Measurements from ENCODE around the gene STX16. TPM values are rescaled to one million over a fixed set of nuclear protein-coding genes. Genes with fewer than 3 reads are reported as not detected.

STX16 gene
- total RNA-seq, 1 experiment from 2014 or later: 43.7 TPM

GRCh38 chr20:58661598-58662473 lies 10.8 kb downstream of the STX16 start:
- in situ Hi-C loops (cut with HindIII; ENCODE audit: low pct_unique_long_range_greater_than_20kb, low sequenced_read_pairs): no loop called here

GRCh38 chr20:58664331-58664730 lies 13.2 kb downstream of the STX16 start:
- DNase-seq (ENCODE audit: low read depth): no peak
- in situ Hi-C loops (cut with HindIII; ENCODE audit: low pct_unique_long_range_greater_than_20kb, low sequenced_read_pairs): no loop called here

More at GRCh38 chr20:58661598-58662473, 10.8 kb downstream of the STX16 start:
- DNase-seq (ENCODE audit: low read depth): no peak

- in situ Hi-C loops (cut with HindIII; ENCODE audit: low pct_unique_long_range_greater_than_20kb, low sequenced_read_pairs): no loop called here
- no peak for DNase-seq (ENCODE audit: low read depth)
Measured at GRCh38 chr20:58664883-58665282, 13.8 kb downstream of the STX16 start.

GRCh38 chr20:58665606-58666005 lies 14.5 kb downstream of the STX16 start:
- peak; percentile 84 for DNase-seq (ENCODE audit: low read depth)
- in situ Hi-C loops (cut with HindIII; ENCODE audit: low pct_unique_long_range_greater_than_20kb, low sequenced_read_pairs): no loop called here

- DNase-seq (ENCODE audit: low read depth): peak; percentile 67
- in situ Hi-C loops (cut with HindIII; ENCODE audit: low pct_unique_long_range_greater_than_20kb, low sequenced_read_pairs): no loop called here
Measured at GRCh38 chr20:58666702-58667101, 15.6 kb downstream of the STX16 start.

GRCh38 chr20:58667975-58668374 lies 16.9 kb downstream of the STX16 start:
- no peak for DNase-seq (ENCODE audit: low read depth)
- in situ Hi-C loops (cut with HindIII; ENCODE audit: low pct_unique_long_range_greater_than_20kb, low sequenced_read_pairs): no loop called here

GRCh38 chr20:58668901-58669286 lies 17.8 kb downstream of the STX16 start:
- in situ Hi-C loops (cut with HindIII; ENCODE audit: low pct_unique_long_range_greater_than_20kb, low sequenced_read_pairs): no loop called here
- no peak for DNase-seq (ENCODE audit: low read depth)

GRCh38 chr20:58669287-58670006 lies 18.4 kb downstream of the STX16 start:
- in situ Hi-C loops (cut with HindIII; ENCODE audit: low pct_unique_long_range_greater_than_20kb, low sequenced_read_pairs): no loop called here

GRCh38 chr20:58670102-58670501 lies 19.0 kb downstream of the STX16 start:
- in situ Hi-C loops (cut with HindIII; ENCODE audit: low pct_unique_long_range_greater_than_20kb, low sequenced_read_pairs): no loop called here
- no peak for DNase-seq (ENCODE audit: low read depth)

More at GRCh38 chr20:58669287-58670006, 18.4 kb downstream of the STX16 start:
- DNase-seq (ENCODE audit: low read depth): no peak

GRCh38 chr20:58670659-58671058 lies 19.6 kb downstream of the STX16 start:
- no peak for DNase-seq (ENCODE audit: low read depth)
- in situ Hi-C loops (cut with HindIII; ENCODE audit: low pct_unique_long_range_greater_than_20kb, low sequenced_read_pairs): no loop called here

- in situ Hi-C loops (cut with HindIII; ENCODE audit: low pct_unique_long_range_greater_than_20kb, low sequenced_read_pairs): no loop called here
- no peak for DNase-seq (ENCODE audit: low read depth)
Measured at GRCh38 chr20:58673119-58673518, 22.0 kb downstream of the STX16 start.

- no peak for DNase-seq (ENCODE audit: low read depth)
- in situ Hi-C loops (cut with HindIII; ENCODE audit: low pct_unique_long_range_greater_than_20kb, low sequenced_read_pairs): no loop called here
Measured at GRCh38 chr20:58675146-58675584, 24.1 kb downstream of the STX16 start.

- DNase-seq (ENCODE audit: low read depth): no peak
- in situ Hi-C loops (cut with HindIII; ENCODE audit: low pct_unique_long_range_greater_than_20kb, low sequenced_read_pairs): no loop called here
Measured at GRCh38 chr20:58675641-58676040, 24.6 kb downstream of the STX16 start.

- in situ Hi-C loops (cut with HindIII; ENCODE audit: low pct_unique_long_range_greater_than_20kb, low sequenced_read_pairs): no loop called here
- no peak for DNase-seq (ENCODE audit: low read depth)
Measured at GRCh38 chr20:58676161-58676560, 25.1 kb downstream of the STX16 start.

- in situ Hi-C loops (cut with HindIII; ENCODE audit: low pct_unique_long_range_greater_than_20kb, low sequenced_read_pairs): no loop called here
- DNase-seq (ENCODE audit: low read depth): peak; percentile 30
Measured at GRCh38 chr20:58677079-58677604, 26.1 kb downstream of the STX16 start.

- in situ Hi-C loops (cut with HindIII; ENCODE audit: low pct_unique_long_range_greater_than_20kb, low sequenced_read_pairs): no loop called here
- DNase-seq (ENCODE audit: low read depth): no peak
Measured at GRCh38 chr20:58677808-58678207, 26.7 kb downstream of the STX16 start.

GRCh38 chr20:58678806-58679205 lies 27.7 kb downstream of the STX16 start:
- in situ Hi-C loops (cut with HindIII; ENCODE audit: low pct_unique_long_range_greater_than_20kb, low sequenced_read_pairs): no loop called here
- DNase-seq (ENCODE audit: low read depth): no peak

- in situ Hi-C loops (cut with HindIII; ENCODE audit: low pct_unique_long_range_greater_than_20kb, low sequenced_read_pairs): no loop called here
- DNase-seq (ENCODE audit: low read depth): no peak
Measured at GRCh38 chr20:58682656-58683531, 31.8 kb downstream of the STX16 start.

Data from Caki2 (cell line).